Stomach (tissue), 4 donors: ENCODE data around the gene CLIP4.

Experiments
- POLR2A ChIP-seq, 4 donors: fragments of 450-650 bp; IDR thresholded peaks; one replicate each; pipeline ENCODE4 v1.6.1; 2016; ENCODE audit warnings: antibody characterized with exemption in 4 of 4, control low read depth in 2 of 4, mild to moderate bottlenecking in 1 of 4, moderate library complexity in 1 of 4
- POLR2AphosphoS5 ChIP-seq, 3 donors: sonication (generic); formaldehyde crosslinking; IDR thresholded peaks; one replicate each; pipeline ENCODE4 v1.6.1; 2016; ENCODE audit warnings: antibody characterized with exemption in 3 of 3

- TF ChIP-seq POLR2A (IDR thresholded peaks at IDR 0.05) (no peak), POLR2AphosphoS5 (IDR thresholded peaks at IDR 0.05) (no peak)
Observed at GRCh38 chr2:29096969-29097368, 18.2 kb upstream of the CLIP4 start.
